Vagina (tissue), 2 donors: ENCODE data around the gene HDHD5.

Source experiments
- CTCF ChIP-seq, 3 experiments: fragments of 450-650 bp in 2 of 3; fragments of 200-600 bp in 1 of 3; sonication (generic) in 1 of 3; IDR thresholded peaks; one replicate each; pipeline ENCODE4 v1.5.1; 2017 to 2019; ENCODE audit warnings: antibody characterized with exemption in 3 of 3, mild to moderate bottlenecking in 2 of 3, moderate library complexity in 2 of 3
- POLR2A ChIP-seq, 2 donors: fragments of 450-650 bp; IDR thresholded peaks; one replicate each; pipeline ENCODE4 v1.6.1; 2017; ENCODE audit warnings: antibody characterized with exemption in 2 of 2, mild to moderate bottlenecking in 2 of 2, moderate library complexity in 2 of 2

DNA sequence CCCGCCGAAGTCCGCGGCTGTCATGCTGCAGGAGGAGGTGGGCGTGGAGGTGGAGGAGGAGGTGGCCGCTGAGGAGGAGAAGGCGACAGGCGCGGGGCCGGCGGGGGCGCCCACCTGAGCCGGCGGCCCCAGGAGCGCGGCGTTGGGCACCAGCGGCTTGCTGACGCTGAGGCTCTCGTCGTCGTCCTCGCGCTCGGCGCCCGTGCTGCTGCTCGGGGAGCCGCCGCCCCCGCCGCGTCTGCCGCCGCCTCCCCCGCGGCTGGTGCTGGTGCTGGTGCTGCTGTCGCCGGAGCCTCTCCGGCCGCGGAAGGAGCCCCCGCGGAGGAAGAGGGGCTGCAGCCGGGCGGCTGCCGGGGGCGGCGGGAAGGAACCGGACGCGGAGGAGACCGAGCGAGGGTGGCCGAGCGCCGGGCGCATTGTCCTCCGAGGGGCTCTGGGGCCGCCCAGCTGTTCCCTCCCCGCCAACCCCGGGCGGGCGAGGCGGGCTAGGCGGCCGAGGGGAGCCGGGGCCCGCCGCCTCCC is 38.3 kb downstream of the HDHD5 start:
- TF ChIP-seq CTCF (IDR thresholded peaks at IDR 0.05) (no peak), POLR2A (IDR thresholded peaks at IDR 0.05) (no peak)
